Measurements from ENCODE around the gene TSHZ2. TPM values are rescaled to one million over a fixed set of nuclear protein-coding genes. Genes with fewer than 3 reads are reported as not detected.

Gene TSHZ2
- total and polyA plus RNA-seq, 3 donors from 2014 or later: 13.0 to 41.9 (median 40.4) TPM

GRCh38 chr20:53028337-53029007 is 56.3 kb downstream of the TSHZ2 start:
- no peaks in the 10 kb centered on the region for H3K9me3 ChIP-seq
- intact Hi-C loops (cut with DNase I; ENCODE audit: low total_unique reads): no loop called here
- 92 to 95% methylated on average over 6 of the region's 6 CpGs for WGBS, 2 donors
- DNase-seq: no peak
- no peak overlapping the region for H3K27ac ChIP-seq
- H3K36me3 ChIP-seq (ENCODE audit: low read depth, missing control alignments): no peaks in the 10 kb centered on the region
- no peaks in the 10 kb centered on the region for H3K27me3 ChIP-seq
- TF ChIP-seq POLR2A (IDR thresholded peaks at IDR 0.05): no peak
- TF ChIP-seq, protein P1, sequence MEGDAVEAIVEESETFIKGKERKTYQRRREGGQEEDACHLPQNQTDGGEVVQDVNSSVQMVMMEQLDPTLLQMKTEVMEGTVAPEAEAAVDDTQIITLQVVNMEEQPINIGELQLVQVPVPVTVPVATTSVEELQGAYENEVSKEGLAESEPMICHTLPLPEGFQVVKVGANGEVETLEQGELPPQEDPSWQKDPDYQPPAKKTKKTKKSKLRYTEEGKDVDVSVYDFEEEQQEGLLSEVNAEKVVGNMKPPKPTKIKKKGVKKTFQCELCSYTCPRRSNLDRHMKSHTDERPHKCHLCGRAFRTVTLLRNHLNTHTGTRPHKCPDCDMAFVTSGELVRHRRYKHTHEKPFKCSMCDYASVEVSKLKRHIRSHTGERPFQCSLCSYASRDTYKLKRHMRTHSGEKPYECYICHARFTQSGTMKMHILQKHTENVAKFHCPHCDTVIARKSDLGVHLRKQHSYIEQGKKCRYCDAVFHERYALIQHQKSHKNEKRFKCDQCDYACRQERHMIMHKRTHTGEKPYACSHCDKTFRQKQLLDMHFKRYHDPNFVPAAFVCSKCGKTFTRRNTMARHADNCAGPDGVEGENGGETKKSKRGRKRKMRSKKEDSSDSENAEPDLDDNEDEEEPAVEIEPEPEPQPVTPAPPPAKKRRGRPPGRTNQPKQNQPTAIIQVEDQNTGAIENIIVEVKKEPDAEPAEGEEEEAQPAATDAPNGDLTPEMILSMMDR (IDR thresholded peaks at IDR 0.05): no peak
- H3K4me3 ChIP-seq: no peak overlapping the region
- H3K4me1 ChIP-seq: no peaks in the 10 kb centered on the region

DNA sequence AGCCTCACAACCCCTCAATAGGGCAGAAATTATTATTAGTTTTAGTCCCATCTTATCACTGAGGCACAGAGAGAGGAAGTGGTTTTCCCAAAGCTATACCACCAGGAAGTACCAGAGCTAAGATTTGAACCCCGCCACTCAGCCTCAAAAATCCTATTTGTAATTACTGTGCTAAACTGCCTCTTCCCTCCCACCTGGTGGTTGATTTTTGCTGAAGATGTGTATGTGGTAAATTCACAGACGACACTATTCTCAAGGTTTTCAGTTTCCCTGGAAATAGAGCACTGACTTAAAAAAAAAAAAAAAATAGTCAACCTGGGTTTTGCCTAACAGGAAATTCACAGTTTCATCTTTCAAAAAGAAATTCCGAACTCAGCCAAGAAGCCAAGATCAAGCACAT is 57.9 kb downstream of the TSHZ2 start:
- no peaks in the 10 kb centered on the region for H3K36me3 ChIP-seq (ENCODE audit: low read depth, missing control alignments)
- no peaks in the 10 kb centered on the region for H3K9me3 ChIP-seq
- no peak for TF ChIP-seq POLR2A (IDR thresholded peaks at IDR 0.05)
- TF ChIP-seq, protein P1 (IDR thresholded peaks at IDR 0.05): no peak
- H3K4me3 ChIP-seq: no peak overlapping the region
- no peaks in the 10 kb centered on the region for H3K4me1 ChIP-seq
- DNase-seq: no peak
- WGBS, 2 donors: 66 to 75% methylated on average over 3 of the region's 3 CpGs
- no peaks in the 10 kb centered on the region for H3K27me3 ChIP-seq
- H3K27ac ChIP-seq: no peak overlapping the region
- intact Hi-C loops (cut with DNase I; ENCODE audit: low total_unique reads): no loop called here

DNA sequence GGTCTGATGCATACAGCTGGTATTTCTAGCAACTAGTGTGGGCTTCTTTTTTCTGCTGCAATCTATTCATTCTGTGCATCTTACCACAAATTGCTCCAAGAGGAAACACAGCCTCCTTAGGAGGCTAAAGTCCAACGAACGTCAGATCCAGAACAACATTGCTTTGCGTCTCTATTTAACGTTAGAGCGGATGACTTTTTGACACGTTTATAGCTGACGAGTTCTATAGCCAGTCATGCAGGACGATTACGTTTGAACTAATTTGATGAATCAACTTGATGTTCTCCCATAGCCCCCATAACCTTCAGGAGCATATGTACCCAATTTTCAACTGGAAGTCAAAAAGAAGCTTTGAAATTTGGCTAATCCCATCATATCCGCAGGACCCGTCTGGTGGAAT is 59.9 kb downstream of the TSHZ2 start:
- intact Hi-C loops (cut with DNase I; ENCODE audit: low total_unique reads): no loop called here
- Histone ChIP-seq H3K36me3 (ENCODE audit: low read depth, missing control alignments) (no peaks in the 10 kb centered on the region), H3K4me1 (peaks cover 2% of the 10 kb centered on the region), H3K9me3 (no peaks in the 10 kb centered on the region), H3K4me3 (no peak overlapping the region), H3K27ac (no peak overlapping the region), H3K27me3 (no peaks in the 10 kb centered on the region)
- no peak for DNase-seq
- TF ChIP-seq, protein P1 (IDR thresholded peaks at IDR 0.05): no peak
- no peak for TF ChIP-seq POLR2A (IDR thresholded peaks at IDR 0.05)
- WGBS, 2 donors: 78 to 82% methylated on average over 11 of the region's 11 CpGs

DNA sequence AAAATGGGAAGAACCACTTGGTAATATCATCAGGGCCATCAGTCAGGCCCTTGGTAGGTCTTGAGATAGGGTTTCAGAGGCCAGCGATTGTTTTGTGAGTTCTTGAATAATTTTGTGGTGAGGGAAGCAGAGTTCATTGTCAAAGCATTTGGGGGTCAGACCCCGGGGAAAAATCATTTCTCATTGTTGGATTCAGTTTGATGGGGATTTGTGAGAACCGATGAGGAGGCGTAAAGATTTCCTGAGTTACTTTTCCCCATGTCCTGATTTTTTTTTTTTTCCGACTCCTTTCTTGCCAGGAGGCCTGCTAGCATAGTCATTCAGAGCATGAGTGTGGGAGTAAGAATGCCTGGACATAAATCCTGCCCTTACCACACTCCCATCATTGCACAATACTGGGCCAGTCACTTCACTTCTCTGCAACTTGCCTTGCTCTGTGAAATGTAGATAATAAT is 60.3 kb downstream of the TSHZ2 start:
- H3K27ac ChIP-seq: no peak overlapping the region

More for the DNA sequence above, 60.3 kb downstream of the TSHZ2 start:
- peaks cover 3% of the 10 kb centered on the region for H3K4me1 ChIP-seq
- no peak overlapping the region for H3K4me3 ChIP-seq
- no peaks in the 10 kb centered on the region for H3K9me3 ChIP-seq
- WGBS, 2 donors: 49 to 61% methylated on average over 5 of the region's 5 CpGs
- DNase-seq: no peak
- TF ChIP-seq, protein P1 (IDR thresholded peaks at IDR 0.05): no peak
- no peak for TF ChIP-seq POLR2A (IDR thresholded peaks at IDR 0.05)
- no peaks in the 10 kb centered on the region for H3K27me3 ChIP-seq
- no peaks in the 10 kb centered on the region for H3K36me3 ChIP-seq (ENCODE audit: low read depth, missing control alignments)
- intact Hi-C loops (cut with DNase I; ENCODE audit: low total_unique reads): no loop called here

Data from testis (tissue), 3 donors.